ENCODE results near the gene PLEKHB1.

The PLEKHB1 gene

GRCh38 chr11:73633999-73634398 lies 12.4 kb upstream of the PLEKHB1 start:
- no peak overlapping the region for H2AFZ ChIP-seq (ENCODE audit: low read depth, low read length)
- no peaks in the 10 kb centered on the region for H3K9me3 ChIP-seq (ENCODE audit: insufficient read depth, low read length)
- H3K9ac ChIP-seq (ENCODE audit: low read length), result no peak overlapping the region
- H3K79me2 ChIP-seq (ENCODE audit: low read length), result no peaks in the 10 kb centered on the region
- H3K4me2 ChIP-seq (ENCODE audit: low read length), result no peak overlapping the region
- no peak overlapping the region for H3K4me3 ChIP-seq (ENCODE audit: low read length)
- TF ChIP-seq EZH2phosphoT487 (IDR thresholded peaks at IDR 0.05; ENCODE audit: low read depth) (no peak), CTCF (IDR thresholded peaks at IDR 0.05; ENCODE audit: low read depth, low read length) (no peak)
- H4K20me1 ChIP-seq (ENCODE audit: insufficient read depth, low read length), result no peaks in the 10 kb centered on the region
- no peak overlapping the region for H3K27ac ChIP-seq (ENCODE audit: low read length)
- H3K4me1 ChIP-seq (ENCODE audit: low read length), result no peaks in the 10 kb centered on the region
- no peaks in the 10 kb centered on the region for H3K27me3 ChIP-seq (ENCODE audit: low read depth, low read length)
- no peaks in the 10 kb centered on the region for H3K36me3 ChIP-seq (replicated peaks; ENCODE audit: low read depth, low read length)

- Histone ChIP-seq H3K27ac (ENCODE audit: low read length) (no peak overlapping the region), H3K27me3 (ENCODE audit: low read depth, low read length) (peaks cover 3% of the 10 kb centered on the region; the same call in 1 of the 2 replicates), H3K36me3 (replicated peaks; ENCODE audit: low read depth, low read length) (no peaks in the 10 kb centered on the region), H3K4me1 (ENCODE audit: low read length) (no peaks in the 10 kb centered on the region), H3K4me3 (ENCODE audit: low read length) (no peak overlapping the region), H4K20me1 (ENCODE audit: insufficient read depth, low read length) (no peaks in the 10 kb centered on the region), H3K4me2 (ENCODE audit: low read length) (no peak overlapping the region), H2AFZ (ENCODE audit: low read depth, low read length) (no peak overlapping the region), H3K9me3 (ENCODE audit: insufficient read depth, low read length) (no peaks in the 10 kb centered on the region), H3K9ac (ENCODE audit: low read length) (no peak overlapping the region), H3K79me2 (ENCODE audit: low read length) (no peaks in the 10 kb centered on the region)
- TF ChIP-seq EZH2phosphoT487 (IDR thresholded peaks at IDR 0.05; ENCODE audit: low read depth), result no peak
- TF ChIP-seq CTCF (IDR thresholded peaks at IDR 0.05; ENCODE audit: low read depth, low read length), result no peak
Observed at GRCh38 chr11:73635721-73636120, 10.7 kb upstream of the PLEKHB1 start.

- Histone ChIP-seq H3K27ac (ENCODE audit: low read length) (no peak overlapping the region), H3K4me3 (ENCODE audit: low read length) (no peak overlapping the region), H3K79me2 (ENCODE audit: low read length) (no peaks in the 10 kb centered on the region), H3K9ac (ENCODE audit: low read length) (no peak overlapping the region), H3K4me2 (ENCODE audit: low read length) (no peak overlapping the region), H3K27me3 (ENCODE audit: low read depth, low read length) (peaks cover 4% of the 10 kb centered on the region; the same call in 1 of the 2 replicates), H3K9me3 (ENCODE audit: insufficient read depth, low read length) (no peaks in the 10 kb centered on the region), H3K4me1 (ENCODE audit: low read length) (no peaks in the 10 kb centered on the region), H2AFZ (ENCODE audit: low read depth, low read length) (no peak overlapping the region), H3K36me3 (replicated peaks; ENCODE audit: low read depth, low read length) (no peaks in the 10 kb centered on the region), H4K20me1 (ENCODE audit: insufficient read depth, low read length) (no peaks in the 10 kb centered on the region)
- TF ChIP-seq CTCF (IDR thresholded peaks at IDR 0.05; ENCODE audit: low read depth, low read length), result no peak
- TF ChIP-seq EZH2phosphoT487 (IDR thresholded peaks at IDR 0.05; ENCODE audit: low read depth), result no peak
Observed at GRCh38 chr11:73636249-73636648, 10.1 kb upstream of the PLEKHB1 start.

DNA sequence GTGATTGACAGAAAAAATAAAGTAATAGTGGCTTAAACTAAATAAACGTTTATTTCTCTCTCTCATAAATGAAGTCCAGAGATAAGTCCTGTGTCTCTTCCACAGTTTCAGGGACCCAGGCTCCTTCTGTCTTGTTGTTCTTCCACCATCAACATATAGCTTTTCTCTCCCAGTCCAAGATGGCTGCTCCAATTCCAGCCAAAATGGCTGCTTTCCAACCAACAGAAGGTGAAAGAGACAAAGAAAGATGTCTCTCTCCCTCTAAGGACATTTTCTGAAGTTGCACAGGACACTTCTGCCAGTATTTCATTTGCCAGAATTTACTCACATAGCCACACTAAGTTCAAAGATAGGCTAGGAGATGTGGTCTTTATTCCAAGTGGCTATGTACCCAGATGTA lies 9.4 kb upstream of the PLEKHB1 start:
- Histone ChIP-seq H3K79me2 (ENCODE audit: low read length) (no peaks in the 10 kb centered on the region), H3K27ac (ENCODE audit: low read length) (no peak overlapping the region), H3K36me3 (replicated peaks; ENCODE audit: low read depth, low read length) (no peaks in the 10 kb centered on the region), H3K9ac (ENCODE audit: low read length) (no peak overlapping the region), H3K4me3 (ENCODE audit: low read length) (no peak overlapping the region), H3K9me3 (ENCODE audit: insufficient read depth, low read length) (no peaks in the 10 kb centered on the region), H3K27me3 (ENCODE audit: low read depth, low read length) (peaks cover 4% of the 10 kb centered on the region; the same call in 1 of the 2 replicates), H3K4me1 (ENCODE audit: low read length) (no peaks in the 10 kb centered on the region), H2AFZ (ENCODE audit: low read depth, low read length) (0 out of 2 replicates have a peak overlapping the region, but pooled peaks have one; percentile 26), H4K20me1 (ENCODE audit: insufficient read depth, low read length) (no peaks in the 10 kb centered on the region), H3K4me2 (ENCODE audit: low read length) (no peak overlapping the region)
- TF ChIP-seq CTCF (IDR thresholded peaks at IDR 0.05; ENCODE audit: low read depth, low read length) (no peak), EZH2phosphoT487 (IDR thresholded peaks at IDR 0.05; ENCODE audit: low read depth) (no peak)
